ENCODE measurements around the gene HDLBP. TPM values are rescaled to one million over a fixed set of nuclear protein-coding genes. Genes with fewer than 3 reads are reported as not detected.

The HDLBP gene
- total and polyA plus RNA-seq, 10 of the 15 experiments (the other 5 are each of a cell fraction or from before 2014, with no cell fraction given) = 19.5 to 383 (median 249) TPM

DNA sequence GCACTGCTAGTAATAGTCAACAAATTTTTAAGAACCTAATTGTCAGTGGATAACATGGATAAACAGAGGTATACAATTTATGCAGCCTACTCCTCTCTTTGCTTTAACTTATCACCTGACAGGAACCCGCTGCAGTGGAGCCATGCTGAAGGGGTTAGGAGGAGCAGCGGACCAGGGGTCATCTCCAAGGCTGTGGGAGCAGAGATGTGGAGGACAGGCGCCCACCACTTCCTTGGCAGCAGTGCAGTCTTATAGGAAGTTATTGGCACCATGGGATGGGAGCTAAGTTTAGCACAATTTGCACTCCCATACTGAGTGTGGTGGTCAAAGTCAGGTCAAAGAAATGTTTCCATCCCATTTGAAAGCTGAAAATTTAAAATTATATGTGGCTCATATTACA, 35.6 kb downstream of the HDLBP start:
- Histone ChIP-seq H3K9me3 (replicated peaks; ENCODE audit: control insufficient read depth, insufficient read depth, low read length) (no peaks in the 10 kb centered on the region; the same call in 2 of the 3 replicates), H3K27ac (ENCODE audit: control insufficient read depth, insufficient read depth) (peak overlapping the region; percentile 2; the same call in 1 of the 2 replicates), H3K4me2 (ENCODE audit: control insufficient read depth, insufficient read depth) (peak overlapping the region; percentile 39), H2AFZ (ENCODE audit: control insufficient read depth, low read depth, low read length) (no peak overlapping the region), H3K4me1 (ENCODE audit: control insufficient read depth, insufficient read depth, low read length) (peaks cover 12% of the 10 kb centered on the region), H3K4me3 (no peak overlapping the region), H3K9ac (ENCODE audit: control insufficient read depth, insufficient read depth, low read length) (no peak overlapping the region), H3K36me3 (ENCODE audit: control insufficient read depth in 2 of 2, insufficient read depth in 2 of 2, low read length in 1 of 2) (peaks cover 0 to 2% of the 10 kb centered on the region in 2 experiments; a peak in 3 of 4 replicates), H3K27me3 (replicated peaks in 1 of 2; ENCODE audit: control insufficient read depth in 2 of 2, insufficient read depth in 2 of 2, low read length in 1 of 2) (no peaks in the 10 kb centered on the region), H4K20me1 (ENCODE audit: control insufficient read depth, insufficient read depth) (no peaks in the 10 kb centered on the region), H3K79me2 (ENCODE audit: control insufficient read depth, insufficient read depth, low read length) (peaks cover 74% of the 10 kb centered on the region)
- CTCF ChIA-PET = interaction anchor here (1.2 to 1.9 kb wide), 4 partner anchors 13 to 112 kb away, joined by 3 to 5 read pairs (median 4); no protein-coding TSS in a partner anchor
- FAIRE-seq (no peak), ATAC-seq (peak; percentile 19), DNase-seq (ENCODE audit: low read depth, low spot score) (no peak)
- POLR2A ChIA-PET = interaction anchor here (0.6 to 1.6 kb wide), 3 partner anchors 31 to 44 kb away, joined by 3 read pairs; no protein-coding TSS in a partner anchor
- no TSS peak for BruUV-seq (replicated peaks)
- RAD21 ChIA-PET (ENCODE audit: unreplicated experiment) = interaction anchor here (1.1 to 1.6 kb wide), 2 partner anchors 42 to 83 kb away, joined by 3 read pairs; no protein-coding TSS in a partner anchor
- SMC1A ChIA-PET (ENCODE audit: uncharacterized antibody, unreplicated experiment) = interaction anchor here (0.7 to 1.6 kb wide), 5 partner anchors 10 to 61 kb away, joined by 3 to 11 read pairs (median 4); no protein-coding TSS in a partner anchor
- in situ Hi-C loops (cut with MboI) = no loop called here
- intact Hi-C loops (cut with micrococcal nuclease; ENCODE audit: unreplicated experiment) = no loop called here
- WGBS (ENCODE audit: insufficient coverage, insufficient replicate concordance, low lambda C conversion rate, missing lambda C conversion rate) = 75% methylated on average over 3 of the region's 3 CpGs
- TF ChIP-seq RCOR1 (conservative IDR thresholded peaks at IDR 0.05; ENCODE audit: low read depth, low read length) (no peak), CEBPB (IDR thresholded peaks at IDR 0.05; ENCODE audit: borderline replicate concordance in 1 of 2, low read depth in 2 of 2, low read length in 2 of 2) (no peak), HCFC1 (IDR thresholded peaks at IDR 0.05; ENCODE audit: low read length) (no peak), IRF3 (IDR thresholded peaks at IDR 0.05) (no peak), MYB (IDR thresholded peaks at IDR 0.05; ENCODE audit: borderline replicate concordance, low read depth, low read length) (no peak), RAD21 (IDR thresholded peaks at IDR 0.05; ENCODE audit: insufficient read depth, low read depth, low read length) (no peak), BHLHE40 (IDR thresholded peaks at IDR 0.05; ENCODE audit: borderline replicate concordance in 1 of 2, low read depth in 2 of 2, low read length in 1 of 2) (no peak), CHD1 (IDR thresholded peaks at IDR 0.05; ENCODE audit: low read depth, low read length) (no peak), STAT1 (conservative IDR thresholded peaks at IDR 0.05) (no peak), CUX1 (IDR thresholded peaks at IDR 0.05; ENCODE audit: insufficient replicate concordance, low read depth, low read length) (no peak), ATF3 (IDR thresholded peaks at IDR 0.05; ENCODE audit: borderline replicate concordance, extremely low read depth, low read depth, low read length) (no peak), NBN (IDR thresholded peaks at IDR 0.05) (no peak)
- TF ChIP-seq, protein P1, sequence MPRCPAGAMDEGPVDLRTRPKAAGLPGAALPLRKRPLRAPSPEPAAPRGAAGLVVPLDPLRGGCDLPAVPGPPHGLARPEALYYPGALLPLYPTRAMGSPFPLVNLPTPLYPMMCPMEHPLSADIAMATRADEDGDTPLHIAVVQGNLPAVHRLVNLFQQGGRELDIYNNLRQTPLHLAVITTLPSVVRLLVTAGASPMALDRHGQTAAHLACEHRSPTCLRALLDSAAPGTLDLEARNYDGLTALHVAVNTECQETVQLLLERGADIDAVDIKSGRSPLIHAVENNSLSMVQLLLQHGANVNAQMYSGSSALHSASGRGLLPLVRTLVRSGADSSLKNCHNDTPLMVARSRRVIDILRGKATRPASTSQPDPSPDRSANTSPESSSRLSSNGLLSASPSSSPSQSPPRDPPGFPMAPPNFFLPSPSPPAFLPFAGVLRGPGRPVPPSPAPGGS (IDR thresholded peaks at IDR 0.05; ENCODE audit: borderline replicate concordance, insufficient read depth, low read depth, low read length, poor library complexity, severe bottlenecking) = no peak
- TF ChIP-seq, protein P2, sequence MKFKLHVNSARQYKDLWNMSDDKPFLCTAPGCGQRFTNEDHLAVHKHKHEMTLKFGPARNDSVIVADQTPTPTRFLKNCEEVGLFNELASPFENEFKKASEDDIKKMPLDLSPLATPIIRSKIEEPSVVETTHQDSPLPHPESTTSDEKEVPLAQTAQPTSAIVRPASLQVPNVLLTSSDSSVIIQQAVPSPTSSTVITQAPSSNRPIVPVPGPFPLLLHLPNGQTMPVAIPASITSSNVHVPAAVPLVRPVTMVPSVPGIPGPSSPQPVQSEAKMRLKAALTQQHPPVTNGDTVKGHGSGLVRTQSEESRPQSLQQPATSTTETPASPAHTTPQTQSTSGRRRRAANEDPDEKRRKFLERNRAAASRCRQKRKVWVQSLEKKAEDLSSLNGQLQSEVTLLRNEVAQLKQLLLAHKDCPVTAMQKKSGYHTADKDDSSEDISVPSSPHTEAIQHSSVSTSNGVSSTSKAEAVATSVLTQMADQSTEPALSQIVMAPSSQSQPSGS (IDR thresholded peaks at IDR 0.05; ENCODE audit: low read length) = no peak

Measured in GM12878 (cell line).